Esophagus muscularis mucosa (tissue), 3 donors: ENCODE data around the gene ERICH6.

Experiments
- POLR2A ChIP-seq: fragments of 450-650 bp; IDR thresholded peaks from one replicate; pipeline ENCODE4 v1.6.1; 2017; ENCODE audit warnings: antibody characterized with exemption, moderate library complexity, mild to moderate bottlenecking, low read depth
- POLR2AphosphoS5 ChIP-seq, 2 donors: sonication (generic); formaldehyde crosslinking; IDR thresholded peaks; one replicate each; pipeline ENCODE4 v1.6.1; 2017; ENCODE audit warnings: antibody characterized with exemption in 2 of 2
- TF ChIP-seq, protein P1 (sequence below), 3 experiments: fragments of 200-600 bp in 2 of 3; fragments of 450-650 bp in 1 of 3; sonication (generic) in 2 of 3; IDR thresholded peaks; one replicate each; pipeline ENCODE4 v1.5.1; 2017 to 2019; ENCODE audit warnings: antibody characterized with exemption in 3 of 3, mild to moderate bottlenecking in 2 of 3, moderate library complexity in 1 of 3

DNA sequence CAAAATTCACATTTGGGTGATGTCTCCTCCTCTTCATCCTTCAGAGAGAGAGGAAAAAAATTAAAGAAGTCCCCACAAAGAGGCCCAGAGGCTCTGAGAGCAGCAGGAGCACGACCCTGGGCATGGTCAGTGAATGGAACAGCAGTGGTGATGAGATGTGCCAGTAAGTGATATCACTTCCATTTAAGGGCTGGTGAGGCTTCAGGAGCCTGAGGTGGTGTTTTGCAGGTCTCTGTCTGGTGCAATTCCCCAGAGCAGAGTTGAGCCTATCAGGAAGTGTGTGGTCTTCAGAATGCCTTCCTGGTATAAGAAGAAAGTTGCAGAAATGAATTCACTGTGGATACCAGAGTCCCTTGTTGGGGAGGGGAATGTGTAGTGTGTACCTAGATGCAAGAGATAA is 21.4 kb downstream of the ERICH6 start:
- TF ChIP-seq, protein P1, sequence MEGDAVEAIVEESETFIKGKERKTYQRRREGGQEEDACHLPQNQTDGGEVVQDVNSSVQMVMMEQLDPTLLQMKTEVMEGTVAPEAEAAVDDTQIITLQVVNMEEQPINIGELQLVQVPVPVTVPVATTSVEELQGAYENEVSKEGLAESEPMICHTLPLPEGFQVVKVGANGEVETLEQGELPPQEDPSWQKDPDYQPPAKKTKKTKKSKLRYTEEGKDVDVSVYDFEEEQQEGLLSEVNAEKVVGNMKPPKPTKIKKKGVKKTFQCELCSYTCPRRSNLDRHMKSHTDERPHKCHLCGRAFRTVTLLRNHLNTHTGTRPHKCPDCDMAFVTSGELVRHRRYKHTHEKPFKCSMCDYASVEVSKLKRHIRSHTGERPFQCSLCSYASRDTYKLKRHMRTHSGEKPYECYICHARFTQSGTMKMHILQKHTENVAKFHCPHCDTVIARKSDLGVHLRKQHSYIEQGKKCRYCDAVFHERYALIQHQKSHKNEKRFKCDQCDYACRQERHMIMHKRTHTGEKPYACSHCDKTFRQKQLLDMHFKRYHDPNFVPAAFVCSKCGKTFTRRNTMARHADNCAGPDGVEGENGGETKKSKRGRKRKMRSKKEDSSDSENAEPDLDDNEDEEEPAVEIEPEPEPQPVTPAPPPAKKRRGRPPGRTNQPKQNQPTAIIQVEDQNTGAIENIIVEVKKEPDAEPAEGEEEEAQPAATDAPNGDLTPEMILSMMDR (IDR thresholded peaks at IDR 0.05) = no peak
- no peak for TF ChIP-seq POLR2A
- no peak for TF ChIP-seq POLR2AphosphoS5 (IDR thresholded peaks at IDR 0.05)
